Uterus (tissue), 4 donors: Measurements from ENCODE around the gene SMAD9. TPM values are rescaled to one million over a fixed set of nuclear protein-coding genes. Genes with fewer than 3 reads are reported as not detected.

Experiments used
- DNase-seq, 2 donors: peaks; one replicate each; pipeline ENCODE4 v3.0.0-alpha.2; 2019 to 2020
- H3K27ac ChIP-seq, 2 donors: fragments of 200-600 bp; sonication (generic); 1 replicate in 1 of 2; 2 replicates in 1 of 2; pipeline ENCODE4 v1.5.1; 2016 to 2018
- H3K27me3 ChIP-seq, 2 donors: fragments of 200-600 bp; sonication (generic); one replicate each; pipeline ENCODE4 v1.5.1; 2018 to 2019; ENCODE audit warnings: control low read depth in 1 of 2
- H3K36me3 ChIP-seq, 2 donors: fragments of 200-600 bp; sonication (generic); one replicate each; pipeline ENCODE4 v1.5.1; 2019; ENCODE audit warnings: control low read depth in 1 of 2
- H3K4me1 ChIP-seq, 2 donors: fragments of 200-600 bp; sonication (generic); one replicate each; pipeline ENCODE4 v1.5.1; 2018 to 2019; ENCODE audit warnings: control low read depth in 1 of 2
- H3K4me3 ChIP-seq, 2 donors: fragments of 200-600 bp; sonication (generic); 1 replicate in 1 of 2; 2 replicates in 1 of 2; pipeline ENCODE4 v1.5.1; 2018 to 2019; ENCODE audit warnings: mild to moderate bottlenecking in 1 of 2
- H3K9me3 ChIP-seq, 2 donors: fragments of 200-600 bp; sonication (generic); one replicate each; pipeline ENCODE4 v1.5.1; 2019; ENCODE audit warnings: control low read depth in 1 of 2
- CTCF ChIP-seq, 4 experiments: fragments of 200-600 bp in 2 of 4; fragments of 450-650 bp in 2 of 4; sonication (generic) in 2 of 4; IDR thresholded peaks; one replicate each; pipeline ENCODE4 v1.5.1; 2016 to 2019; ENCODE audit warnings: antibody characterized with exemption in 4 of 4, mild to moderate bottlenecking in 2 of 4, moderate library complexity in 1 of 4
- POLR2A ChIP-seq, 2 donors: fragments of 450-650 bp; IDR thresholded peaks; one replicate each; pipeline ENCODE4 v1.6.1; 2016; ENCODE audit warnings: antibody characterized with exemption in 2 of 2, mild to moderate bottlenecking in 1 of 2, moderate library complexity in 1 of 2
- intact Hi-C: fragments of 100-400 bp; cut with DNase I; formaldehyde crosslinking; loops from one replicate; pipeline ENCODE4 v1.15.1; 2023; ENCODE audit warnings: low total_unique reads
- total RNA-seq, 4 donors: library from RNA; depleted of rRNA in 3 of 4; stranded (reverse); fragments of >200 nt in 3 of 4; gene quantifications; one replicate each; pipeline versions ENCODE4 v1.1.0 to v1.2.4, GENCODE V29; 2014 to 2023
- donor health status: DM: yes; HTN: yes; CAD: no.

The SMAD9 gene
- total RNA-seq, 4 donors from 2014 or later, result 3.6 to 31.0 (median 23.9) TPM

- Histone ChIP-seq H3K36me3 (no peaks in the 10 kb centered on the region), H3K27me3 (no peaks in the 10 kb centered on the region), H3K27ac (no peak overlapping the region), H3K4me3 (no peak overlapping the region), H3K4me1 (no peaks in the 10 kb centered on the region), H3K9me3 (no peaks in the 10 kb centered on the region)
- TF ChIP-seq POLR2A (IDR thresholded peaks at IDR 0.05), result no peak
- intact Hi-C loops, result no loop called here
- DNase-seq, result no peak
These were observed 7.1 kb downstream of the SMAD9 start for GRCh38 chr13:36912973-36913372.

GRCh38 chr13:36912369-36912768 lies 7.7 kb downstream of the SMAD9 start:
- no peaks in the 10 kb centered on the region for H3K27me3 ChIP-seq
- H3K4me3 ChIP-seq, result no peak overlapping the region
- TF ChIP-seq POLR2A (IDR thresholded peaks at IDR 0.05), result no peak
- TF ChIP-seq CTCF (IDR thresholded peaks at IDR 0.05), result no peak
- DNase-seq, result no peak
- intact Hi-C loops, result no loop called here
- no peaks in the 10 kb centered on the region for H3K9me3 ChIP-seq
- H3K36me3 ChIP-seq, result no peaks in the 10 kb centered on the region
- H3K4me1 ChIP-seq, result no peaks in the 10 kb centered on the region
- no peak overlapping the region for H3K27ac ChIP-seq

GRCh38 chr13:36910545-36910944 lies 9.5 kb downstream of the SMAD9 start:
- intact Hi-C loops, result no loop called here
- TF ChIP-seq CTCF (IDR thresholded peaks at IDR 0.05) (no peak), POLR2A (IDR thresholded peaks at IDR 0.05) (no peak)

GRCh38 chr13:36907821-36908220 lies 12.2 kb downstream of the SMAD9 start:
- no peak for TF ChIP-seq POLR2A (IDR thresholded peaks at IDR 0.05)
- Histone ChIP-seq H3K4me3 (no peak overlapping the region), H3K9me3 (no peaks in the 10 kb centered on the region), H3K27ac (no peak overlapping the region), H3K4me1 (no peaks in the 10 kb centered on the region), H3K36me3 (no peaks in the 10 kb centered on the region), H3K27me3 (no peaks in the 10 kb centered on the region)
- no peak for DNase-seq
- intact Hi-C loops, result no loop called here

More at GRCh38 chr13:36910545-36910944, 9.5 kb downstream of the SMAD9 start:
- H3K27ac ChIP-seq, result no peak overlapping the region
- H3K9me3 ChIP-seq, result no peaks in the 10 kb centered on the region
- no peaks in the 10 kb centered on the region for H3K36me3 ChIP-seq
- DNase-seq, result no peak
- H3K4me3 ChIP-seq, result no peak overlapping the region
- H3K27me3 ChIP-seq, result no peaks in the 10 kb centered on the region
- H3K4me1 ChIP-seq, result no peaks in the 10 kb centered on the region

- H3K4me3 ChIP-seq, result no peak overlapping the region
- intact Hi-C loops, result no loop called here
- no peaks in the 10 kb centered on the region for H3K4me1 ChIP-seq
- H3K27me3 ChIP-seq, result no peaks in the 10 kb centered on the region
- TF ChIP-seq CTCF (IDR thresholded peaks at IDR 0.05) (no peak), POLR2A (IDR thresholded peaks at IDR 0.05) (no peak)
- H3K9me3 ChIP-seq, result no peaks in the 10 kb centered on the region
- H3K27ac ChIP-seq, result no peak overlapping the region
- H3K36me3 ChIP-seq, result no peaks in the 10 kb centered on the region
- no peak for DNase-seq
These were observed 12.8 kb downstream of the SMAD9 start for GRCh38 chr13:36907266-36907665.

- intact Hi-C loops, result no loop called here
- H3K27ac ChIP-seq, result no peak overlapping the region
- H3K36me3 ChIP-seq, result no peaks in the 10 kb centered on the region
- H3K27me3 ChIP-seq, result no peaks in the 10 kb centered on the region
- no peak for DNase-seq
- no peak overlapping the region for H3K4me3 ChIP-seq
- no peaks in the 10 kb centered on the region for H3K9me3 ChIP-seq
- H3K4me1 ChIP-seq, result no peaks in the 10 kb centered on the region
- no peak for TF ChIP-seq POLR2A (IDR thresholded peaks at IDR 0.05)
- no peak for TF ChIP-seq CTCF (IDR thresholded peaks at IDR 0.05)
These were observed 14.1 kb downstream of the SMAD9 start for GRCh38 chr13:36905944-36906343.
